ENCODE results near the gene KIRREL3.

KIRREL3 gene

DNA sequence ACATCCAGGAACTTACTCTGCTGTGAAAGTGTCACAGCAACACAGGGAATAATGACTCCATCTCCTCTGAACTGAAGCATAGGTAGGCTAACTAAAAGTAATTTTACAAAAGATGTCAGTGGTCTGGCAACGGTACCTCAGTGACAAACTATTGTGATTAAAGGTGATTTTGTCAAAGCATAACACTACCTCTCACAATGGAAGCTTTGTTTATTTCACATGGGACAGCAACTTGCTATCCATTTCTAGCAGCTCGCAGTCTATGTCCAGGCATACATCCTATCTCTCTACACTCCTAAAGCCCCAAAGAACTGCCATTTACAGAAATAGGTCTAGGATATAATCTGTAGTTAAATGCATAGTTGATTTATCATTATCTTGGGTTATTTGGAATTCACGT, 163.0 kb downstream of the KIRREL3 start:
- no peak for TF ChIP-seq ZNF274 (IDR thresholded peaks at IDR 0.05; ENCODE audit: low read depth, low read length)
- no peak for TF ChIP-seq SUZ12 (IDR thresholded peaks at IDR 0.05; ENCODE audit: extremely low read depth, insufficient read depth, insufficient read length)
- TF ChIP-seq YY1 (IDR thresholded peaks at IDR 0.05; ENCODE audit: insufficient read depth, insufficient read length) = no peak
- Histone ChIP-seq H3K36me3 (ENCODE audit: insufficient read depth, insufficient read length, low read length) (no peaks in the 10 kb centered on the region), H3K27me3 (ENCODE audit: insufficient read depth, insufficient read length) (no peaks in the 10 kb centered on the region), H3K4me1 (ENCODE audit: insufficient read depth, insufficient read length) (no peaks in the 10 kb centered on the region), H3K4me3 (ENCODE audit: insufficient read length, low read depth) (no peak overlapping the region), H3K9me3 (ENCODE audit: insufficient read depth, low read length) (peaks cover 12% of the 10 kb centered on the region; the same call in 1 of the 2 replicates), H3K9ac (ENCODE audit: insufficient read length, low read depth) (no peak overlapping the region)
- DNase-seq (ENCODE audit: low read depth, low spot score) = no peak

DNA sequence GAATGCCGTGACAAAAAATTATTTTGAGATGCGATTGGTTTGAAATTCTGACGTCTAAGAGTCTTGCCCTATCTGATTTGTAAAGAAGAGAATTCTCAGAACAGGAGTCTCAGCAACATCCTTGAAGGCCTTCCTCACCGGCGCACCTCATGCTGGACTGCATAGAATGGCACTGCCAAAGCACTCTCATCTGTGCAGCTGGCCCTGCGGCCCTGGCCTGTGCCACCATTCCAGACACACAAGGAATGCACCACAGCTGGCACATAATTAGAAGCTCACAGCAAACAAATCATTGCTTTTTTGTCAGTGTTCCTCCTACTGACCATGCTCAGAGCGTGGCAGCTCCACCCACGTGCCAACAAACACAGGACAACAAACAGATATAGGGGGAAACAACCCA, 166.0 kb downstream of the KIRREL3 start:
- DNase-seq (ENCODE audit: low read depth, low spot score) = no peak
- Histone ChIP-seq H3K9ac (ENCODE audit: insufficient read length, low read depth) (no peak overlapping the region), H3K4me3 (ENCODE audit: insufficient read length, low read depth) (no peak overlapping the region), H3K27me3 (ENCODE audit: insufficient read depth, insufficient read length) (no peaks in the 10 kb centered on the region), H3K36me3 (ENCODE audit: insufficient read depth, insufficient read length, low read length) (no peaks in the 10 kb centered on the region), H3K9me3 (ENCODE audit: insufficient read depth, low read length) (peaks cover 12% of the 10 kb centered on the region; the same call in 1 of the 2 replicates), H3K4me1 (ENCODE audit: insufficient read depth, insufficient read length) (no peaks in the 10 kb centered on the region)
- TF ChIP-seq YY1 (IDR thresholded peaks at IDR 0.05; ENCODE audit: insufficient read depth, insufficient read length) = no peak
- no peak for TF ChIP-seq SUZ12 (IDR thresholded peaks at IDR 0.05; ENCODE audit: extremely low read depth, insufficient read depth, insufficient read length)
- no peak for TF ChIP-seq ZNF274 (IDR thresholded peaks at IDR 0.05; ENCODE audit: low read depth, low read length)

DNA sequence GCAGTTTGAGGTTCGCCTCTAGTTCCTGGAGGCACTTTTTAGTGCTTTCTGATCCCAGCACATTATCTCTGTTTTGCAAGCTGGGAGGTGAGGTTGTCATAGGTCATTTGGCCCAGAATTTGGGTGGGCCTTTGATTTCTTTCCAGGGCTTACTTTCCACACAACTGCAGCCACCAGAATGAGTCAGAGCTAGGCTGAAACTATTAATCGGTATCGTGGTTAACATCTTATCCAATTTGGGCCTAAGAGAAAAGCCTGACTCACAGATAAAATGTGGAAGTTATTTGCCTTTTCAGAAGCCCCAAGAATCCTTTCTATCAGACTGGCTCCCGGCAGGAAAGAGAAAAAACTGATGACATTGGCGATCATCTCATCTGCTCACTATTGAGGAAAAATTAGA, 166.4 kb downstream of the KIRREL3 start:
- Histone ChIP-seq H3K27me3 (ENCODE audit: insufficient read depth, insufficient read length) (no peaks in the 10 kb centered on the region), H3K36me3 (ENCODE audit: insufficient read depth, insufficient read length, low read length) (no peaks in the 10 kb centered on the region), H3K4me3 (ENCODE audit: insufficient read length, low read depth) (no peak overlapping the region), H3K4me1 (ENCODE audit: insufficient read depth, insufficient read length) (no peaks in the 10 kb centered on the region), H3K9ac (ENCODE audit: insufficient read length, low read depth) (no peak overlapping the region), H3K9me3 (ENCODE audit: insufficient read depth, low read length) (peaks cover 12% of the 10 kb centered on the region; the same call in 1 of the 2 replicates)
- DNase-seq (ENCODE audit: low read depth, low spot score) = no peak
- TF ChIP-seq ZNF274 (IDR thresholded peaks at IDR 0.05; ENCODE audit: low read depth, low read length) (no peak), SUZ12 (IDR thresholded peaks at IDR 0.05; ENCODE audit: extremely low read depth, insufficient read depth, insufficient read length) (no peak), YY1 (IDR thresholded peaks at IDR 0.05; ENCODE audit: insufficient read depth, insufficient read length) (no peak)

DNA sequence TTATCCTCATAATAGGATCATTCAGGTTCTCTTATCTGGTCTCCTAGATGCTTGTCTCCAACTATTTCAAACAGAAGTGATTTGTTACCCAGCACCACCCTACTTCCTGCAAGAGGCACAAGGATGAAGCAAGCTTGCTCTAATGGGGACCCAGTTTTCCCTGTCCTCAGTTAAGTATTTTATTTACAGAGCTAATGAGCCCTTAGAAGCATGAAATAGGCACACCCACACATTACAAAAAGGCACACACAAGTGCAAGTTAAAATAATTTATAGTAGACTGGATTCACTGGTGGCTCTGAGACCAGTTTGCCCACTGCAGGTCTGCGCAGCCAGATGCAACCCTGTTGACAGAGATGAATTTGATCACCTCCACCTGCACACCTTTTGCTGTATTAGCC, 167.5 kb downstream of the KIRREL3 start:
- H3K9me3 ChIP-seq (ENCODE audit: insufficient read depth, low read length) = peaks cover 12% of the 10 kb centered on the region; the same call in 1 of the 2 replicates
- no peak overlapping the region for H3K9ac ChIP-seq (ENCODE audit: insufficient read length, low read depth)
- no peak overlapping the region for H3K4me3 ChIP-seq (ENCODE audit: insufficient read length, low read depth)
- H3K4me1 ChIP-seq (ENCODE audit: insufficient read depth, insufficient read length) = no peaks in the 10 kb centered on the region
- no peak for DNase-seq (ENCODE audit: low read depth, low spot score)
- TF ChIP-seq ZNF274 (IDR thresholded peaks at IDR 0.05; ENCODE audit: low read depth, low read length) (no peak), YY1 (IDR thresholded peaks at IDR 0.05; ENCODE audit: insufficient read depth, insufficient read length) (no peak), SUZ12 (IDR thresholded peaks at IDR 0.05; ENCODE audit: extremely low read depth, insufficient read depth, insufficient read length) (no peak)
- no peaks in the 10 kb centered on the region for H3K27me3 ChIP-seq (ENCODE audit: insufficient read depth, insufficient read length)
- H3K36me3 ChIP-seq (ENCODE audit: insufficient read depth, insufficient read length, low read length) = no peaks in the 10 kb centered on the region

DNA sequence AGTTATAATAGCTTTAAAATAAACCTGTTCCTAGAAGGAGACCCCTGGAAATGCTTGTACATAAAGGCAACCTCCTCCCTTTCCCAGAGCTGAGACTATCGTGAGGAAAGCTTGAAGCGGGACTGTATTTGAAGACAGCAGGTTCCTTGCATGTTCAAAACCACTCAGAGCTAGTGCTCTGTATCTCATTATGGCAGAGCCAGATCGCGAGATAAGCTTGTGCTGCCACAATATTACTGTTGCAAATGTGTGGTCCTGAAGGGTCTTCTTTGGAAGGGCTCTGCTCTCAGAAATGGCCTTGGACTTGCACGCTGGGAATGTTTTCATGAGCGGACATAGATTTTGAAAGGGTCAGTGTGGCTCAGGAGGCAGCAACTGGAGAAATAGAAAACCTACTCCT, 168.2 kb downstream of the KIRREL3 start:
- DNase-seq (ENCODE audit: low read depth, low spot score) = no peak
- H3K4me3 ChIP-seq (ENCODE audit: insufficient read length, low read depth) = no peak overlapping the region
- H3K9ac ChIP-seq (ENCODE audit: insufficient read length, low read depth) = no peak overlapping the region
- no peaks in the 10 kb centered on the region for H3K36me3 ChIP-seq (ENCODE audit: insufficient read depth, insufficient read length, low read length)
- no peaks in the 10 kb centered on the region for H3K4me1 ChIP-seq (ENCODE audit: insufficient read depth, insufficient read length)
- TF ChIP-seq YY1 (IDR thresholded peaks at IDR 0.05; ENCODE audit: insufficient read depth, insufficient read length) = no peak
- no peaks in the 10 kb centered on the region for H3K27me3 ChIP-seq (ENCODE audit: insufficient read depth, insufficient read length)
- H3K9me3 ChIP-seq (ENCODE audit: insufficient read depth, low read length) = peaks cover 12% of the 10 kb centered on the region; the same call in 1 of the 2 replicates

DNA sequence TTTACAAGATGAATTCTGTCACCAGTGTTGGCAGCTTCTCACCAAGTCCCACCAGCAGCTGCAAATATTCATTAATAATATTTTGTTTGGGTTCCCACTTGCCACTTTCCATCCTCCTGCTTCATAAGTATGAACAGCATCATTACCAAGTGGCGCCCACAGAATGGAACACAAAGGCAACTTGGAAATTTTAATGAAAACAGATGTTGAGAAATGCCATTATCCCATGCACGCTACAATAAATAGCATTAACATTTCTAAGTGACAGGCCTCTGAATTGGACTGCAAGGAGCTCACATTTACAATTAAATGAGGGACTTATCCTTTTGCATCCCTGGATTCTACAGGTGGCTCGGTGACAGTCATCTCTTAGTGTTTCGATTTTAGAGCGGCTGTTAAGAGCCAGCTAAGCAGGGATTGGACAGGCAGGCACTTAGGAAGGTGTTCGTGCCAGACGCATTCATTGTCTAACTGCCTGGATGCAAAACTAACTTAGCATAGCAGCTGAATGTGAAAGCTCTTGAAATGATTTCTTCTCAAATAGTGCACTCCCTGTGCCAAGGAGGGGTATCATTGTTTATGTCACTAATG, 170.3 kb downstream of the KIRREL3 start:
- H3K4me3 ChIP-seq (ENCODE audit: insufficient read length, low read depth) = no peak overlapping the region
- H3K36me3 ChIP-seq (ENCODE audit: insufficient read depth, insufficient read length, low read length) = no peaks in the 10 kb centered on the region
- H3K9ac ChIP-seq (ENCODE audit: insufficient read length, low read depth) = no peak overlapping the region
- no peaks in the 10 kb centered on the region for H3K4me1 ChIP-seq (ENCODE audit: insufficient read depth, insufficient read length)
- TF ChIP-seq SUZ12 (IDR thresholded peaks at IDR 0.05; ENCODE audit: extremely low read depth, insufficient read depth, insufficient read length) (no peak), YY1 (IDR thresholded peaks at IDR 0.05; ENCODE audit: insufficient read depth, insufficient read length) (no peak), ZNF274 (IDR thresholded peaks at IDR 0.05; ENCODE audit: low read depth, low read length) (no peak)
- 0 out of 2 replicates have a peak, but pooled peaks cover under 1% of the 10 kb centered on the region for H3K9me3 ChIP-seq (ENCODE audit: insufficient read depth, low read length)
- no peak for DNase-seq (ENCODE audit: low read depth, low spot score)
- H3K27me3 ChIP-seq (ENCODE audit: insufficient read depth, insufficient read length) = no peaks in the 10 kb centered on the region

DNA sequence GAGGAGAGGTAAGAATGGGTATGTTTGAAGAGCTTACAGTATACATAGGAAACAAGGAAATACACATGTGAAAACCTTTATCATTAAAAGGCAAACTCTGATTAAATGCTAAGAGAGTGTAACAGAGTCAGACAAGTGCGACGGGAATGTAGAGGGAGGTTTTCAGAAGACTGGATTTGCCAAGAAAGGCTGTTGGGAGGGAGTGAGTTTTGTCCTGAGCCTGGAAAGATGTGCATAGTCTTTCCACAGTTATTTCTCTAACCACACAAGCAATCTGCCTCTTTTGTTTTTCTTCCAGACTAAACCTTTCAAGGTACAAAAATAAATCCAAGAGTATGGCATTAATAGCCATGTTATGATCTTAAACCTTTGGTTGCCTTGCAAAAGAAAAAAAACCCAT, 170.9 kb downstream of the KIRREL3 start:
- DNase-seq (ENCODE audit: low read depth, low spot score) = no peak
- H3K9ac ChIP-seq (ENCODE audit: insufficient read length, low read depth) = no peak overlapping the region
- no peak overlapping the region for H3K4me3 ChIP-seq (ENCODE audit: insufficient read length, low read depth)
- H3K9me3 ChIP-seq (ENCODE audit: insufficient read depth, low read length) = peaks cover 5% of the 10 kb centered on the region
- no peaks in the 10 kb centered on the region for H3K36me3 ChIP-seq (ENCODE audit: insufficient read depth, insufficient read length, low read length)
- no peaks in the 10 kb centered on the region for H3K27me3 ChIP-seq (ENCODE audit: insufficient read depth, insufficient read length)
- no peaks in the 10 kb centered on the region for H3K4me1 ChIP-seq (ENCODE audit: insufficient read depth, insufficient read length)
- TF ChIP-seq YY1 (IDR thresholded peaks at IDR 0.05; ENCODE audit: insufficient read depth, insufficient read length) (no peak), ZNF274 (IDR thresholded peaks at IDR 0.05; ENCODE audit: low read depth, low read length) (no peak), SUZ12 (IDR thresholded peaks at IDR 0.05; ENCODE audit: extremely low read depth, insufficient read depth, insufficient read length) (no peak)

Measured in NT2/D1 (cell line).